Stimulated activated CD8-positive, alpha-beta memory T cell treated with anti-CD3 and anti-CD28 coated beads, Interleukin-7, amount 100 ng/mL, for 1 hour (primary cell): ENCODE data around the gene COL23A1.

Source experiments
- DNase-seq, 2 donors: peaks; one replicate each; pipeline ENCODE4 v3.0.0-alpha.2; 2020; ENCODE audit warnings: low read depth in 2 of 2

COL23A1 gene

GRCh38 chr5:178554311-178554710, 35.9 kb downstream of the COL23A1 start:
- DNase-seq = no peak

- DNase-seq = no peak
Observed at GRCh38 chr5:178553517-178553916, 36.7 kb downstream of the COL23A1 start.

- no peak for DNase-seq
Observed at GRCh38 chr5:178551468-178551867, 38.7 kb downstream of the COL23A1 start.

GRCh38 chr5:178551059-178551458, 39.1 kb downstream of the COL23A1 start:
- no peak for DNase-seq

GRCh38 chr5:178548746-178549145, 41.4 kb downstream of the COL23A1 start:
- no peak for DNase-seq

GRCh38 chr5:178547753-178548415, 42.3 kb downstream of the COL23A1 start:
- DNase-seq = no peak

- no peak for DNase-seq
Observed at GRCh38 chr5:178547052-178547666, 43.0 kb downstream of the COL23A1 start.

- no peak for DNase-seq
Observed at GRCh38 chr5:178546675-178547033, 43.5 kb downstream of the COL23A1 start.

GRCh38 chr5:178545941-178546674, 44.1 kb downstream of the COL23A1 start:
- no peak for DNase-seq

- no peak for DNase-seq
Observed at GRCh38 chr5:178545176-178545575, 45.0 kb downstream of the COL23A1 start.

- no peak for DNase-seq
Observed at GRCh38 chr5:178544166-178544834, 45.9 kb downstream of the COL23A1 start.

- DNase-seq = no peak
Observed at GRCh38 chr5:178542455-178542854, 47.7 kb downstream of the COL23A1 start.

- no peak for DNase-seq
Observed at GRCh38 chr5:178540526-178540925, 49.7 kb downstream of the COL23A1 start.

- no peak for DNase-seq
Observed at GRCh38 chr5:178538741-178539229, 51.4 kb downstream of the COL23A1 start.

- DNase-seq = no peak
Observed at GRCh38 chr5:178537467-178538371, 52.5 kb downstream of the COL23A1 start.

- no peak for DNase-seq
Observed at GRCh38 chr5:178536541-178537466, 53.4 kb downstream of the COL23A1 start.

GRCh38 chr5:178535299-178536175, 54.7 kb downstream of the COL23A1 start:
- DNase-seq = no peak

- DNase-seq = no peak
Observed at GRCh38 chr5:178533136-178533535, 57.1 kb downstream of the COL23A1 start.

GRCh38 chr5:178532666-178533065, 57.5 kb downstream of the COL23A1 start:
- DNase-seq = no peak
